ENCODE data around the gene ABTB1. TPM values are rescaled to one million over a fixed set of nuclear protein-coding genes. Genes with fewer than 3 reads are reported as not detected.
"Not testable (repeated sequence)": the region's sequence is repeated elsewhere in the genome, so short reads cannot be mapped to it uniquely, and the experiment has no call there.

Gene ABTB1
- total and polyA plus RNA-seq, 7 donors: 18.0 to 75.3 (median 36.5) TPM

- no peak for TF ChIP-seq CTCF (IDR thresholded peaks at IDR 0.05)
- no peak for TF ChIP-seq POLR2AphosphoS5 (IDR thresholded peaks at IDR 0.05)
- no peak for TF ChIP-seq POLR2A (IDR thresholded peaks at IDR 0.05)
- TF ChIP-seq EP300 (IDR thresholded peaks at IDR 0.05): no peak
- no peak overlapping the region for H3K4me3 ChIP-seq
- H3K9me3 ChIP-seq: no peaks in the 10 kb centered on the region
- peaks cover 0 to 15% (median 2%) of the 10 kb centered on the region in 4 donors for H3K4me1 ChIP-seq
- intact Hi-C loops (cut with DNase I): no loop called here
- no peaks in the 10 kb centered on the region for H3K27me3 ChIP-seq
- H3K27ac ChIP-seq: no peak overlapping the region
- no peak for DNase-seq
- WGBS, 2 donors: 86% methylated on average over 4 of the region's 4 CpGs
- H3K36me3 ChIP-seq: no peaks in the 10 kb centered on the region
Measured at GRCh38 chr3:127654374-127654773, 18.4 kb upstream of the ABTB1 start.

- DNase-seq; intact Hi-C loops (cut with DNase I); H3K27me3 ChIP-seq; H3K4me3 ChIP-seq; H3K9me3 ChIP-seq; H3K36me3 ChIP-seq: not testable (repeated sequence)
- peaks cover 0 to 15% (median 2%) of the 10 kb centered on the region in 4 donors for H3K4me1 ChIP-seq
- WGBS, 2 donors: 91 to 95% methylated on average over 6 of the region's 6 CpGs
- H3K27ac ChIP-seq: peak overlapping the region in 3 of 4 donors; percentile 43 to 56 (median 56)
Measured at GRCh38 chr3:127654993-127655392, 17.8 kb upstream of the ABTB1 start.

GRCh38 chr3:127655641-127656040, 17.1 kb upstream of the ABTB1 start:
- Histone ChIP-seq H3K4me1 (peaks cover 0 to 15% (median 2%) of the 10 kb centered on the region in 4 donors), H3K36me3 (no peaks in the 10 kb centered on the region), H3K4me3 (no peak overlapping the region), H3K9me3 (no peaks in the 10 kb centered on the region), H3K27me3 (no peaks in the 10 kb centered on the region), H3K27ac (peak overlapping the region in 3 of 4 donors; percentile 43 to 56 (median 56))
- intact Hi-C loops (cut with DNase I): loop anchor here (2.0 kb wide), 1 partner anchor 35 kb away; no protein-coding TSS in a partner anchor
- no peak for DNase-seq
- TF ChIP-seq CTCF (IDR thresholded peaks at IDR 0.05): no peak
- TF ChIP-seq EP300 (IDR thresholded peaks at IDR 0.05): no peak
- no peak for TF ChIP-seq POLR2A (IDR thresholded peaks at IDR 0.05)
- TF ChIP-seq POLR2AphosphoS5 (IDR thresholded peaks at IDR 0.05): no peak
- 79 to 87% methylated on average over 3 of the region's 3 CpGs for WGBS, 2 donors

GRCh38 chr3:127656906-127657305, 15.8 kb upstream of the ABTB1 start:
- intact Hi-C loops (cut with DNase I): loop anchor here (2.0 kb wide), 1 partner anchor 34 kb away; no protein-coding TSS in a partner anchor
- Histone ChIP-seq H3K4me3 (no peak overlapping the region), H3K4me1 (peaks cover 0 to 15% (median 2%) of the 10 kb centered on the region in 4 donors), H3K36me3 (no peaks in the 10 kb centered on the region), H3K27me3 (no peaks in the 10 kb centered on the region), H3K27ac (no peak overlapping the region), H3K9me3 (no peaks in the 10 kb centered on the region)
- WGBS, 2 donors: 95 to 96% methylated on average over 8 of the region's 8 CpGs
- no peak for TF ChIP-seq POLR2A (IDR thresholded peaks at IDR 0.05)
- no peak for DNase-seq

- 77 to 81% methylated on average over 1 of the region's 1 CpG for WGBS, 2 donors
- Histone ChIP-seq H3K9me3 (no peaks in the 10 kb centered on the region), H3K4me3 (no peak overlapping the region), H3K27me3 (no peaks in the 10 kb centered on the region), H3K4me1 (peaks cover 0 to 9% (median 0%) of the 10 kb centered on the region in 4 donors), H3K27ac (no peak overlapping the region), H3K36me3 (no peaks in the 10 kb centered on the region)
- intact Hi-C loops (cut with DNase I): no loop called here
- no peak for TF ChIP-seq POLR2A (IDR thresholded peaks at IDR 0.05)
- no peak for TF ChIP-seq EP300 (IDR thresholded peaks at IDR 0.05)
- no peak for TF ChIP-seq CTCF (IDR thresholded peaks at IDR 0.05)
- TF ChIP-seq POLR2AphosphoS5 (IDR thresholded peaks at IDR 0.05): no peak
- no peak for DNase-seq
Measured at GRCh38 chr3:127658234-127658633, 14.5 kb upstream of the ABTB1 start.

- no peaks in the 10 kb centered on the region for H3K27me3 ChIP-seq
- no peak overlapping the region for H3K4me3 ChIP-seq
- DNase-seq: no peak
- H3K27ac ChIP-seq: no peak overlapping the region
- intact Hi-C loops (cut with DNase I): no loop called here
- TF ChIP-seq POLR2A (IDR thresholded peaks at IDR 0.05) (no peak), CTCF (IDR thresholded peaks at IDR 0.05) (no peak), EP300 (IDR thresholded peaks at IDR 0.05) (no peak), POLR2AphosphoS5 (IDR thresholded peaks at IDR 0.05) (no peak)
- no peaks in the 10 kb centered on the region for H3K36me3 ChIP-seq
- no peaks in the 10 kb centered on the region for H3K9me3 ChIP-seq
- 92 to 94% methylated on average over 10 of the region's 10 CpGs for WGBS, 2 donors
- H3K4me1 ChIP-seq: peaks cover 0 to 2% (median 0%) of the 10 kb centered on the region in 4 donors
Measured at GRCh38 chr3:127660621-127661251, 12.0 kb upstream of the ABTB1 start.

All from sigmoid colon (tissue), 7 donors.